Spleen (tissue), 11 donors: ENCODE results near the gene TP63. TPM values are rescaled to one million over a fixed set of nuclear protein-coding genes. Genes with fewer than 3 reads are reported as not detected.

Source experiments
- DNase-seq: peaks from one replicate; pipeline ENCODE4 v3.0.0-alpha.2; 2020
- H3K27ac ChIP-seq, 8 donors: fragments of 200-600 bp; sonication (generic) in 7 of 8; 1 replicate in 4 of 8; 2 replicates in 4 of 8; pipeline versions ENCODE4 v1.5.0 to v1.8.0; 2016 to 2021; ENCODE audit warnings: inconsistent platforms in 4 of 8, mild to moderate bottlenecking in 4 of 8, moderate library complexity in 1 of 8
- H3K27me3 ChIP-seq, 7 donors: fragments of 200-600 bp; sonication (generic) in 6 of 7; replicated peaks in 1 of 7; 1 replicate in 4 of 7; 2 replicates in 3 of 7; pipeline versions ENCODE4 v1.5.0 to v1.8.0; 2016 to 2021; ENCODE audit warnings: inconsistent platforms in 3 of 7, mild to moderate bottlenecking in 1 of 7
- H3K36me3 ChIP-seq, 6 donors: fragments of 200-600 bp; sonication (generic) in 5 of 6; 1 replicate in 4 of 6; 2 replicates in 2 of 6; pipeline versions ENCODE4 v1.5.0 to v1.8.0; 2016 to 2021; ENCODE audit warnings: inconsistent platforms in 2 of 6
- H3K4me1 ChIP-seq, 6 donors: fragments of 200-600 bp; sonication (generic) in 5 of 6; 1 replicate in 3 of 6; 2 replicates in 3 of 6; pipeline versions ENCODE4 v1.5.0 to v1.8.0; 2016 to 2021; ENCODE audit warnings: inconsistent platforms in 3 of 6
- H3K4me3 ChIP-seq, 8 donors: fragments of 200-600 bp; sonication (generic) in 7 of 8; 1 replicate in 4 of 8; 2 replicates in 4 of 8; pipeline versions ENCODE4 v1.5.0 to v1.8.0; 2016 to 2021; ENCODE audit warnings: inconsistent platforms in 4 of 8, mild to moderate bottlenecking in 4 of 8, moderate library complexity in 2 of 8
- H3K9me3 ChIP-seq, 8 donors: fragments of 200-600 bp; sonication (generic) in 7 of 8; 1 replicate in 4 of 8; 2 replicates in 4 of 8; pipeline versions ENCODE4 v1.5.0 to v1.8.0; 2016 to 2021; ENCODE audit warnings: inconsistent platforms in 4 of 8
- CTCF ChIP-seq, 11 experiments: fragments of 200-600 bp in 7 of 11; fragments of 450-650 bp in 4 of 11; sonication (generic) in 4 of 11; IDR thresholded peaks in 8 of 11; conservative IDR thresholded peaks in 3 of 11; 1 replicate in 7 of 11; 2 replicates in 4 of 11; pipeline versions ENCODE4 v1.4.0 to v1.8.0; 2016 to 2021; ENCODE audit warnings: antibody characterized with exemption in 11 of 11, inconsistent platforms in 4 of 11, mild to moderate bottlenecking in 1 of 11
- POLR2A ChIP-seq, 3 donors: fragments of 450-650 bp; IDR thresholded peaks; one replicate each; pipeline ENCODE4 v1.5.1; 2017; ENCODE audit warnings: antibody characterized with exemption in 3 of 3, mild to moderate bottlenecking in 1 of 3
- POLR2AphosphoS5 ChIP-seq, 3 donors: sonication (generic); formaldehyde crosslinking; IDR thresholded peaks; one replicate each; pipeline ENCODE4 v1.5.1; 2017; ENCODE audit warnings: antibody characterized with exemption in 3 of 3
- WGBS, 5 donors: extraction: QIAGEN DNeasy Blood & Tissue Kit in 3 of 5; methylation state at CpG; one replicate each; pipeline versions ENCODE4 v1.1.5 to v1.1.7; 2013 to 2018; 5-methylcytosine and 5-hydroxymethylcytosine counted together
- intact Hi-C: fragments of 100-400 bp; cut with DNase I; formaldehyde crosslinking; loops from one replicate; pipeline ENCODE4 v1.15.0; 2023; ENCODE audit warnings: low total_unique reads
- polyA plus RNA-seq, 3 donors: library from polyadenylated mRNA; stranded (reverse); fragments of 200-250 nt; gene quantifications; one replicate each; pipeline ENCODE4 v1.2.1, GENCODE V29; 2013
- total RNA-seq, 7 donors: library from RNA; depleted of rRNA in 3 of 7; stranded (reverse); fragments of >200 nt in 3 of 7; fragmentation: NEBNext Ultra II Directional in 4 of 7; extraction: Animal tissue kit (Norgen Biotek cat#: 25700) in 4 of 7; gene quantifications; one replicate each; pipeline versions ENCODE4 v1.1.0 to v1.2.1, GENCODE V29; 2016 to 2021
- donor health status: healthy with polysubstance abuse.
- donor health status: DM: no; HTN: no; CAD: no; lungs with moderate emphysema.
- donor health status: DM: no; HTN: no; CAD: no.
- donor health status: Bipolar disorder and iron deficiency.
- donor health status: healthy.
- donor health status: DM: no; HTN: no; CAD: no.
- donor health status: DM: yes; HTN: yes; CAD: no.

TP63 gene
- total and polyA plus RNA-seq, 10 donors = 0.09 to 0.68 (median 0.29) TPM

- H3K27me3 ChIP-seq = no peaks in the 10 kb centered on the region
- TF ChIP-seq POLR2AphosphoS5 (IDR thresholded peaks at IDR 0.05) = no peak
- no peak for DNase-seq
- 82 to 94% (median 87%) methylated on average over 2 of the region's 2 CpGs for WGBS, 5 donors
- intact Hi-C loops = no loop called here
- H3K4me3 ChIP-seq = no peak overlapping the region
- no peaks in the 10 kb centered on the region for H3K9me3 ChIP-seq
- H3K27ac ChIP-seq = no peak overlapping the region
- H3K36me3 ChIP-seq = no peaks in the 10 kb centered on the region
- no peaks in the 10 kb centered on the region for H3K4me1 ChIP-seq
Measured at GRCh38 chr3:189897406-189897805, 266.2 kb downstream of the TP63 start.

- H3K4me3 ChIP-seq = no peak overlapping the region
- no peak for TF ChIP-seq POLR2AphosphoS5 (IDR thresholded peaks at IDR 0.05)
- TF ChIP-seq CTCF (IDR thresholded peaks at IDR 0.05 in 8 of 11, conservative IDR thresholded peaks at IDR 0.05 in 3 of 11) = no peak
- no peak for TF ChIP-seq POLR2A (IDR thresholded peaks at IDR 0.05)
Measured at GRCh38 chr3:189898559-189899153, 267.5 kb downstream of the TP63 start.

GRCh38 chr3:189899186-189899585 is 268.0 kb downstream of the TP63 start:
- Histone ChIP-seq H3K4me1 (no peaks in the 10 kb centered on the region), H3K36me3 (no peaks in the 10 kb centered on the region), H3K4me3 (no peak overlapping the region), H3K27me3 (no peaks in the 10 kb centered on the region), H3K27ac (no peak overlapping the region), H3K9me3 (no peaks in the 10 kb centered on the region)
- TF ChIP-seq POLR2A (IDR thresholded peaks at IDR 0.05) = no peak
- no peak for TF ChIP-seq CTCF (IDR thresholded peaks at IDR 0.05 in 8 of 11, conservative IDR thresholded peaks at IDR 0.05 in 3 of 11)
- no peak for TF ChIP-seq POLR2AphosphoS5 (IDR thresholded peaks at IDR 0.05)
- intact Hi-C loops = no loop called here
- no peak for DNase-seq
- WGBS, 5 donors = 90 to 96% (median 92%) methylated on average over 3 of the region's 3 CpGs

More at GRCh38 chr3:189898559-189899153, 267.5 kb downstream of the TP63 start:
- no peaks in the 10 kb centered on the region for H3K9me3 ChIP-seq
- DNase-seq = no peak
- no peak overlapping the region for H3K27ac ChIP-seq
- intact Hi-C loops = no loop called here
- no peaks in the 10 kb centered on the region for H3K4me1 ChIP-seq
- no peaks in the 10 kb centered on the region for H3K36me3 ChIP-seq
- WGBS, 5 donors = 72 to 92% (median 76%) methylated on average over 1 of the region's 1 CpG
- no peaks in the 10 kb centered on the region for H3K27me3 ChIP-seq

GRCh38 chr3:189900578-189900977 is 269.4 kb downstream of the TP63 start:
- TF ChIP-seq POLR2AphosphoS5 (IDR thresholded peaks at IDR 0.05) (no peak), POLR2A (IDR thresholded peaks at IDR 0.05) (no peak), CTCF (IDR thresholded peaks at IDR 0.05 in 8 of 11, conservative IDR thresholded peaks at IDR 0.05 in 3 of 11) (no peak)
- intact Hi-C loops = no loop called here
- Histone ChIP-seq H3K4me1 (no peaks in the 10 kb centered on the region), H3K4me3 (no peak overlapping the region), H3K36me3 (no peaks in the 10 kb centered on the region), H3K27me3 (no peaks in the 10 kb centered on the region), H3K9me3 (no peaks in the 10 kb centered on the region), H3K27ac (no peak overlapping the region)
- WGBS, 5 donors = 73 to 84% (median 80%) methylated on average over 5 of the region's 5 CpGs
- no peak for DNase-seq

GRCh38 chr3:189901481-189901880 is 270.3 kb downstream of the TP63 start:
- intact Hi-C loops = no loop called here
- no peaks in the 10 kb centered on the region for H3K36me3 ChIP-seq
- H3K4me1 ChIP-seq = no peaks in the 10 kb centered on the region
- DNase-seq = no peak
- H3K27ac ChIP-seq = no peak overlapping the region
- TF ChIP-seq POLR2AphosphoS5 (IDR thresholded peaks at IDR 0.05) = no peak
- no peak for TF ChIP-seq POLR2A (IDR thresholded peaks at IDR 0.05)
- no peak for TF ChIP-seq CTCF (IDR thresholded peaks at IDR 0.05 in 8 of 11, conservative IDR thresholded peaks at IDR 0.05 in 3 of 11)
- no peaks in the 10 kb centered on the region for H3K27me3 ChIP-seq
- H3K4me3 ChIP-seq = no peak overlapping the region
- 89 to 91% (median 91%) methylated on average over 6 of the region's 6 CpGs for WGBS, 5 donors
- no peaks in the 10 kb centered on the region for H3K9me3 ChIP-seq
